Mammary epithelial cell (primary cell): ENCODE results near the gene SOWAHA.

Source experiments
- EZH2 ChIP-seq: IDR thresholded peaks from 2 replicates; pipeline ENCODE4 v1.6.1; 2012; ENCODE audit warnings: low read length, inconsistent platforms, borderline replicate concordance
- TF ChIP-seq, protein P1 (sequence below), 2 donors: IDR thresholded peaks in 1 of 2; conservative IDR thresholded peaks in 1 of 2; 2 replicates each; pipeline ENCODE4 v1.5.1; 2011 to 2012; ENCODE audit warnings: inconsistent platforms in 2 of 2, low read length in 2 of 2, mild to moderate bottlenecking in 2 of 2, control low read depth in 1 of 2, low read depth in 1 of 2; ENCODE audit not compliant: insufficient read depth in 1 of 2; ENCODE audit errors: extremely low read depth in 1 of 2

GRCh38 chr5:132813599-132814502 lies 749 bp downstream of the SOWAHA start:
- TF ChIP-seq, protein P1, sequence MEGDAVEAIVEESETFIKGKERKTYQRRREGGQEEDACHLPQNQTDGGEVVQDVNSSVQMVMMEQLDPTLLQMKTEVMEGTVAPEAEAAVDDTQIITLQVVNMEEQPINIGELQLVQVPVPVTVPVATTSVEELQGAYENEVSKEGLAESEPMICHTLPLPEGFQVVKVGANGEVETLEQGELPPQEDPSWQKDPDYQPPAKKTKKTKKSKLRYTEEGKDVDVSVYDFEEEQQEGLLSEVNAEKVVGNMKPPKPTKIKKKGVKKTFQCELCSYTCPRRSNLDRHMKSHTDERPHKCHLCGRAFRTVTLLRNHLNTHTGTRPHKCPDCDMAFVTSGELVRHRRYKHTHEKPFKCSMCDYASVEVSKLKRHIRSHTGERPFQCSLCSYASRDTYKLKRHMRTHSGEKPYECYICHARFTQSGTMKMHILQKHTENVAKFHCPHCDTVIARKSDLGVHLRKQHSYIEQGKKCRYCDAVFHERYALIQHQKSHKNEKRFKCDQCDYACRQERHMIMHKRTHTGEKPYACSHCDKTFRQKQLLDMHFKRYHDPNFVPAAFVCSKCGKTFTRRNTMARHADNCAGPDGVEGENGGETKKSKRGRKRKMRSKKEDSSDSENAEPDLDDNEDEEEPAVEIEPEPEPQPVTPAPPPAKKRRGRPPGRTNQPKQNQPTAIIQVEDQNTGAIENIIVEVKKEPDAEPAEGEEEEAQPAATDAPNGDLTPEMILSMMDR (conservative IDR thresholded peaks at IDR 0.05 in 1 of 2, IDR thresholded peaks at IDR 0.05 in 1 of 2; ENCODE audit: extremely low read depth in 1 of 2, insufficient read depth in 1 of 2, low read depth in 1 of 2, low read length in 2 of 2) = no peak
- TF ChIP-seq EZH2 = no peak
